Panc1 (cell line): Measurements from ENCODE around the gene ARHGEF5. TPM values are rescaled to one million over a fixed set of nuclear protein-coding genes. Genes with fewer than 3 reads are reported as not detected.
"Not testable (repeated sequence)": the region's sequence is repeated elsewhere in the genome, so short reads cannot be mapped to it uniquely, and the experiment has no call there.

Experiments used
- ATAC-seq: fragments of 200-7000 bp; cut with Tn5 transposase; 2 replicates; pipeline ENCODE4 v1.9.1; 2020; ENCODE audit warnings: mild to moderate bottlenecking, moderate library complexity
- BruUV-seq: library from RNA; stranded (reverse); fragments of 400-500 nt; replicated peaks from 2 replicates; lab custom pipeline; 2021; lab: Mats Ljungman, UMichigan
- CTCF ChIA-PET: fragments of 300-600 bp; sonication (Branson Sonifier 250); formaldehyde crosslinking; loops from one replicate; lab custom pipeline; 2022; ENCODE audit warnings: antibody characterized with exemption; lab: Charles Lee
- POLR2A ChIA-PET: fragments of 300-600 bp; sonication (Branson Sonifier 250); formaldehyde crosslinking; loops from one replicate; lab custom pipeline; 2022; ENCODE audit warnings: antibody characterized with exemption; lab: Charles Lee
- DNase-seq: peaks from one replicate; pipeline ENCODE4 v3.0.0-alpha.2; 2010; ENCODE audit warnings: low read depth, low spot score
- H3K27ac ChIP-seq: 2 replicates; pipeline ENCODE4 v1.5.1; 2011; ENCODE audit warnings: mild to moderate bottlenecking, low read length, inconsistent platforms
- H3K27me3 ChIP-seq: fragments of 200-500 bp; sonication (Bioruptor generic); 2 replicates; pipeline ENCODE4 v1.6.0; 2014; ENCODE audit warnings: low read length, inconsistent platforms; ENCODE audit not compliant: control insufficient read depth, insufficient read depth
- H3K36me3 ChIP-seq: fragments of 200-500 bp; sonication (Bioruptor generic); 2 replicates; pipeline ENCODE4 v1.5.1; 2014; ENCODE audit warnings: inconsistent platforms, mild to moderate bottlenecking, low read length, moderate library complexity; ENCODE audit not compliant: control insufficient read depth, insufficient read depth
- H3K4me1 ChIP-seq: 2 replicates; pipeline ENCODE4 v1.5.1; 2011; ENCODE audit warnings: inconsistent platforms, mild to moderate bottlenecking, low read length, moderate library complexity; ENCODE audit not compliant: control insufficient read depth, insufficient read depth
- H3K4me3 ChIP-seq, 2 experiments: 2 replicates each; pipeline ENCODE4 v1.5.1; 2011 to 2012; ENCODE audit warnings: low read depth in 2 of 2, low read length in 2 of 2, mild to moderate bottlenecking in 2 of 2, inconsistent platforms in 1 of 2, moderate library complexity in 1 of 2
- H3K9me3 ChIP-seq: fragments of 200-500 bp; sonication (Bioruptor generic); 2 replicates; pipeline ENCODE4 v1.5.1; 2014; ENCODE audit warnings: low read depth, mild to moderate bottlenecking, inconsistent platforms, low read length, moderate library complexity; ENCODE audit not compliant: control insufficient read depth, insufficient read depth
- CTCF ChIP-seq: fragments of 450-650 bp; IDR thresholded peaks from 2 replicates; pipeline ENCODE4 v1.5.1; 2017; ENCODE audit warnings: mild to moderate bottlenecking
- POLR2AphosphoS5 ChIP-seq: IDR thresholded peaks from 2 replicates; pipeline ENCODE4 v1.6.1; 2012; ENCODE audit warnings: mild to moderate bottlenecking, low read depth, low read length, moderate library complexity
- REST ChIP-seq, 2 experiments: IDR thresholded peaks; 2 replicates each; pipeline ENCODE4 v1.6.1; 2011 to 2012; ENCODE audit warnings: low read depth in 2 of 2, control low read depth in 1 of 2, low read length in 1 of 2, mild to moderate bottlenecking in 1 of 2, moderate library complexity in 1 of 2; ENCODE audit not compliant: insufficient read depth in 1 of 2
- SIN3A ChIP-seq: IDR thresholded peaks from 2 replicates; pipeline ENCODE4 v1.6.1; 2012; ENCODE audit warnings: low read depth, mild to moderate bottlenecking, low read length, moderate library complexity, borderline replicate concordance; ENCODE audit not compliant: insufficient read depth
- TCF7L2 ChIP-seq: IDR thresholded peaks from 2 replicates; pipeline ENCODE4 v1.6.1; 2011; ENCODE audit warnings: mild to moderate bottlenecking, low read depth, low read length, inconsistent platforms
- in situ Hi-C: cut with HindIII; loops from 2 replicates; pipeline ENCODE4 v1.10.0; 2016; ENCODE audit warnings: low sequenced_read_pairs, low pct_unique_long_range_greater_than_20kb
- intact Hi-C: fragments of 100-400 bp; cut with micrococcal nuclease; formaldehyde crosslinking; loops from one replicate; pipeline ENCODE4 v1.10.0; 2022; ENCODE audit not compliant: unreplicated experiment
- total RNA-seq: library from RNA; stranded (reverse); gene quantifications from one replicate; pipeline ENCODE4 v1.2.1, GENCODE V29; 2021; ENCODE audit not compliant: unreplicated experiment

The ARHGEF5 gene
- total RNA-seq, 1 experiment from 2014 or later = 37.1 TPM

GRCh38 chr7:144416341-144416740, 61.1 kb downstream of the ARHGEF5 start:
- ATAC-seq = no peak
- ChIA-PET POLR2A (interaction anchor here (0.6 kb wide), 1 partner anchor 336 kb away, joined by 3 read pairs; no protein-coding TSS in a partner anchor), CTCF (no interaction called here)
- DNase-seq = no peak
- BruUV-seq = no TSS peak
- TF ChIP-seq POLR2AphosphoS5 = no peak
- TF ChIP-seq CTCF = no peak
- no peak for TF ChIP-seq TCF7L2
- no peak for TF ChIP-seq REST (IDR thresholded peaks at IDR 0.05; ENCODE audit: insufficient read depth in 1 of 2, low read depth in 2 of 2, low read length in 1 of 2)
- no peak for TF ChIP-seq SIN3A
- no peak overlapping the region for H3K27ac ChIP-seq
- intact Hi-C loops (no loop called here), in situ Hi-C loops (no loop called here)
- H3K4me1 ChIP-seq = no peaks in the 10 kb centered on the region
- H3K36me3 ChIP-seq = no peaks in the 10 kb centered on the region
- H3K9me3 ChIP-seq = no peaks in the 10 kb centered on the region
- H3K27me3 ChIP-seq = no peaks in the 10 kb centered on the region
- H3K4me3 ChIP-seq = no peak overlapping the region

- BruUV-seq, POLR2A ChIA-PET, ATAC-seq, in situ Hi-C loops, CTCF ChIA-PET, H3K4me1 ChIP-seq, H3K27ac ChIP-seq, H3K9me3 ChIP-seq, DNase-seq, intact Hi-C loops, H3K4me3 ChIP-seq, H3K27me3 ChIP-seq, H3K36me3 ChIP-seq: not testable (repeated sequence)
Measured at GRCh38 chr7:144418931-144419330, 63.7 kb downstream of the ARHGEF5 start.

GRCh38 chr7:144427539-144427938, 72.3 kb downstream of the ARHGEF5 start:
- H3K36me3 ChIP-seq, H3K9me3 ChIP-seq, DNase-seq, BruUV-seq, H3K27ac ChIP-seq, POLR2A ChIA-PET, intact Hi-C loops, in situ Hi-C loops, H3K4me1 ChIP-seq, H3K4me3 ChIP-seq, H3K27me3 ChIP-seq, ATAC-seq: not testable (repeated sequence)
- CTCF ChIA-PET = interaction anchor here (0.6 kb wide), 1 partner anchor 36 kb away, joined by 3 read pairs; no protein-coding TSS in a partner anchor
